ENCODE results near the gene AMH. TPM values are rescaled to one million over a fixed set of nuclear protein-coding genes. Genes with fewer than 3 reads are reported as not detected.

Gene AMH
- total and polyA plus RNA-seq, 2 of the 13 experiments (the other 11 are each of a cell fraction or from before 2014, with no cell fraction given) = 0.03 to 0.18 TPM

DNA sequence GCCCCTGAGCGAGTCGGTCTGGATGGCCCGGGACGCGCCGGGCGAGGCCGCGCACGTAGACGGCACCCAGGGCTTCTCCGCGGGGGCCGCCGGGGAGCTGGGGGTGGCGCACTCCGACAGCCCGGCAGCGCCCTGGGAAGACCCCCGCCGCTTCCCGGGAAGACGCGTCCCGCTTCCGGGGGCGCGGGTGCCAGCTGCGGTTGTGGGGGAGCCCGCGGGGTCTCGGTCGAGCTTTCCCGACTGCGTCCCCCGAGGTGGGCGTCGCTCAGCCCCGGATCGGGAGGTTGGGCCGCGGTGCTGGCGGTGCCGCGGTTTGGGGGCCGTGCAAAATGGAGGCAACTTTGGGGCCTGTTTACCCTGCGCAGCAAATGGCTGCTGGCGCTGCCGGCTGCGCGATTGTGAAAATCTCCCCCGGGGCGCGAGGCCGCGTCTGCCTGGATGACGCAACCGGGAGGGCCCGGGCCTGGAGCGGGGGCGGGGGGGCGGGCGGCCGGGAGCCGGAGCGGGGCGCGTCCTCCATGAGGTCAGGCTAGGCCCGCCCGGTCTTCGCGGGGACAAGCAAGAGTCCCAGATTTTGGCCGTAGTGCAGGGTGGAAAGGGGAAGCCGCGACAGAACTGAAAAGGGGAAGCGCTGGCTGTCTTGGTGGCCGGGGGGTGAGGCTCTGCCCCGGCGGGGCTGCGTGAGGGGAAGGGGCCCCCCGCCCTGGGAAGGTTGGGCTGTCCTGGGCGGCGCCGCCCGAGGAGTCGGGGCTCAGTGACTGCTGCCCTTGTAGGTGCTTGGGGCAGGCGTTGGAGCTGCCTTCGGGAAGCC lies 21.5 kb downstream of the AMH start (continued):
- TF ChIP-seq, protein P1, sequence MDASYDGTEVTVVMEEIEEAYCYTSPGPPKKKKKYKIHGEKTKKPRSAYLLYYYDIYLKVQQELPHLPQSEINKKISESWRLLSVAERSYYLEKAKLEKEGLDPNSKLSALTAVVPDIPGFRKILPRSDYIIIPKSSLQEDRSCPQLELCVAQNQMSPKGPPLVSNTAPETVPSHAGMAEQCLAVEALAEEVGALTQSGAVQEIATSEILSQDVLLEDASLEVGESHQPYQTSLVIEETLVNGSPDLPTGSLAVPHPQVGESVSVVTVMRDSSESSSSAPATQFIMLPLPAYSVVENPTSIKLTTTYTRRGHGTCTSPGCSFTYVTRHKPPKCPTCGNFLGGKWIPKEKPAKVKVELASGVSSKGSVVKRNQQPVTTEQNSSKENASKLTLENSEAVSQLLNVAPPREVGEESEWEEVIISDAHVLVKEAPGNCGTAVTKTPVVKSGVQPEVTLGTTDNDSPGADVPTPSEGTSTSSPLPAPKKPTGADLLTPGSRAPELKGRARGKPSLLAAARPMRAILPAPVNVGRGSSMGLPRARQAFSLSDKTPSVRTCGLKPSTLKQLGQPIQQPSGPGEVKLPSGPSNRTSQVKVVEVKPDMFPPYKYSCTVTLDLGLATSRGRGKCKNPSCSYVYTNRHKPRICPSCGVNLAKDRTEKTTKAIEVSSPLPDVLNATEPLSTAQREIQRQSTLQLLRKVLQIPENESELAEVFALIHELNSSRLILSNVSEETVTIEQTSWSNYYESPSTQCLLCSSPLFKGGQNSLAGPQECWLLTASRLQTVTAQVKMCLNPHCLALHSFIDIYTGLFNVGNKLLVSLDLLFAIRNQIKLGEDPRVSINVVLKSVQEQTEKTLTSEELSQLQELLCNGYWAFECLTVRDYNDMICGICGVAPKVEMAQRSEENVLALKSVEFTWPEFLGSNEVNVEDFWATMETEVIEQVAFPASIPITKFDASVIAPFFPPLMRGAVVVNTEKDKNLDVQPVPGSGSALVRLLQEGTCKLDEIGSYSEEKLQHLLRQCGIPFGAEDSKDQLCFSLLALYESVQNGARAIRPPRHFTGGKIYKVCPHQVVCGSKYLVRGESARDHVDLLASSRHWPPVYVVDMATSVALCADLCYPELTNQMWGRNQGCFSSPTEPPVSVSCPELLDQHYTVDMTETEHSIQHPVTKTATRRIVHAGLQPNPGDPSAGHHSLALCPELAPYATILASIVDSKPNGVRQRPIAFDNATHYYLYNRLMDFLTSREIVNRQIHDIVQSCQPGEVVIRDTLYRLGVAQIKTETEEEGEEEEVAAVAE (CRISPR knock-in tag; IDR thresholded peaks at IDR 0.05; ENCODE audit: borderline replicate concordance) = no peak
- TF ChIP-seq ZNF331 (CRISPR knock-in tag; IDR thresholded peaks at IDR 0.05) = no peak
- TF ChIP-seq, protein P2, sequence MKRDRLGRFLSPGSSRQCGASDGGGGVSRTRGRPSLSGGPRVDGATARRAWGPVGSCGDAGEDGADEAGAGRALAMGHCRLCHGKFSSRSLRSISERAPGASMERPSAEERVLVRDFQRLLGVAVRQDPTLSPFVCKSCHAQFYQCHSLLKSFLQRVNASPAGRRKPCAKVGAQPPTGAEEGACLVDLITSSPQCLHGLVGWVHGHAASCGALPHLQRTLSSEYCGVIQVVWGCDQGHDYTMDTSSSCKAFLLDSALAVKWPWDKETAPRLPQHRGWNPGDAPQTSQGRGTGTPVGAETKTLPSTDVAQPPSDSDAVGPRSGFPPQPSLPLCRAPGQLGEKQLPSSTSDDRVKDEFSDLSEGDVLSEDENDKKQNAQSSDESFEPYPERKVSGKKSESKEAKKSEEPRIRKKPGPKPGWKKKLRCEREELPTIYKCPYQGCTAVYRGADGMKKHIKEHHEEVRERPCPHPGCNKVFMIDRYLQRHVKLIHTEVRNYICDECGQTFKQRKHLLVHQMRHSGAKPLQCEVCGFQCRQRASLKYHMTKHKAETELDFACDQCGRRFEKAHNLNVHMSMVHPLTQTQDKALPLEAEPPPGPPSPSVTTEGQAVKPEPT (CRISPR knock-in tag; IDR thresholded peaks at IDR 0.05; ENCODE audit: low read depth) = no peak
- no peak for TF ChIP-seq ZNF329 (CRISPR knock-in tag; IDR thresholded peaks at IDR 0.05; ENCODE audit: low read depth)
- TF ChIP-seq ZNF496 (CRISPR knock-in tag; IDR thresholded peaks at IDR 0.05; ENCODE audit: insufficient replicate concordance) = no peak
- no peak for TF ChIP-seq SNAPC2 (CRISPR knock-in tag; IDR thresholded peaks at IDR 0.05)
- TF ChIP-seq JUNB (CRISPR knock-in tag; IDR thresholded peaks at IDR 0.05; ENCODE audit: borderline replicate concordance) = no peak
- no peak for TF ChIP-seq SIX4 (CRISPR knock-in tag; IDR thresholded peaks at IDR 0.05)
- TF ChIP-seq KDM3A (CRISPR knock-in tag; IDR thresholded peaks at IDR 0.05; ENCODE audit: low read depth) = peak; percentile 13; the same call in 1 of the 2 replicates
- TF ChIP-seq, protein P3, sequence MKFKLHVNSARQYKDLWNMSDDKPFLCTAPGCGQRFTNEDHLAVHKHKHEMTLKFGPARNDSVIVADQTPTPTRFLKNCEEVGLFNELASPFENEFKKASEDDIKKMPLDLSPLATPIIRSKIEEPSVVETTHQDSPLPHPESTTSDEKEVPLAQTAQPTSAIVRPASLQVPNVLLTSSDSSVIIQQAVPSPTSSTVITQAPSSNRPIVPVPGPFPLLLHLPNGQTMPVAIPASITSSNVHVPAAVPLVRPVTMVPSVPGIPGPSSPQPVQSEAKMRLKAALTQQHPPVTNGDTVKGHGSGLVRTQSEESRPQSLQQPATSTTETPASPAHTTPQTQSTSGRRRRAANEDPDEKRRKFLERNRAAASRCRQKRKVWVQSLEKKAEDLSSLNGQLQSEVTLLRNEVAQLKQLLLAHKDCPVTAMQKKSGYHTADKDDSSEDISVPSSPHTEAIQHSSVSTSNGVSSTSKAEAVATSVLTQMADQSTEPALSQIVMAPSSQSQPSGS (CRISPR knock-in tag; IDR thresholded peaks at IDR 0.05) = peak; percentile 34; the same call in 1 of the 2 replicates
- no peak for TF ChIP-seq SOX13 (IDR thresholded peaks at IDR 0.05)
- TF ChIP-seq SOX13 (CRISPR knock-in tag; conservative IDR thresholded peaks at IDR 0.05 in 1 of 2, IDR thresholded peaks at IDR 0.05 in 1 of 2) = no peak
- TF ChIP-seq, protein P4, sequence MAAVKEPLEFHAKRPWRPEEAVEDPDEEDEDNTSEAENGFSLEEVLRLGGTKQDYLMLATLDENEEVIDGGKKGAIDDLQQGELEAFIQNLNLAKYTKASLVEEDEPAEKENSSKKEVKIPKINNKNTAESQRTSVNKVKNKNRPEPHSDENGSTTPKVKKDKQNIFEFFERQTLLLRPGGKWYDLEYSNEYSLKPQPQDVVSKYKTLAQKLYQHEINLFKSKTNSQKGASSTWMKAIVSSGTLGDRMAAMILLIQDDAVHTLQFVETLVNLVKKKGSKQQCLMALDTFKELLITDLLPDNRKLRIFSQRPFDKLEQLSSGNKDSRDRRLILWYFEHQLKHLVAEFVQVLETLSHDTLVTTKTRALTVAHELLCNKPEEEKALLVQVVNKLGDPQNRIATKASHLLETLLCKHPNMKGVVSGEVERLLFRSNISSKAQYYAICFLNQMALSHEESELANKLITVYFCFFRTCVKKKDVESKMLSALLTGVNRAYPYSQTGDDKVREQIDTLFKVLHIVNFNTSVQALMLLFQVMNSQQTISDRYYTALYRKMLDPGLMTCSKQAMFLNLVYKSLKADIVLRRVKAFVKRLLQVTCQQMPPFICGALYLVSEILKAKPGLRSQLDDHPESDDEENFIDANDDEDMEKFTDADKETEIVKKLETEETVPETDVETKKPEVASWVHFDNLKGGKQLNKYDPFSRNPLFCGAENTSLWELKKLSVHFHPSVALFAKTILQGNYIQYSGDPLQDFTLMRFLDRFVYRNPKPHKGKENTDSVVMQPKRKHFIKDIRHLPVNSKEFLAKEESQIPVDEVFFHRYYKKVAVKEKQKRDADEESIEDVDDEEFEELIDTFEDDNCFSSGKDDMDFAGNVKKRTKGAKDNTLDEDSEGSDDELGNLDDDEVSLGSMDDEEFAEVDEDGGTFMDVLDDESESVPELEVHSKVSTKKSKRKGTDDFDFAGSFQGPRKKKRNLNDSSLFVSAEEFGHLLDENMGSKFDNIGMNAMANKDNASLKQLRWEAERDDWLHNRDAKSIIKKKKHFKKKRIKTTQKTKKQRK (IDR thresholded peaks at IDR 0.05; ENCODE audit: low read length) = no peak
- no peak for TF ChIP-seq ATRX (CRISPR knock-in tag; IDR thresholded peaks at IDR 0.05; ENCODE audit: borderline replicate concordance)

Measured in HepG2 (cell line).